H7 (cell line): Measurements from ENCODE around the gene CA7. TPM values are rescaled to one million over a fixed set of nuclear protein-coding genes. Genes with fewer than 3 reads are reported as not detected.
"Not testable (repeated sequence)": the region's sequence is repeated elsewhere in the genome, so short reads cannot be mapped to it uniquely, and the experiment has no call there.

Source experiments
- DNase-seq: peaks from one replicate; pipeline ENCODE4 v3.0.0; 2012
- H3K27me3 ChIP-seq: 2 replicates; pipeline ENCODE4 v1.6.0; 2011; ENCODE audit warnings: mild to moderate bottlenecking, low read length; ENCODE audit not compliant: control insufficient read depth, insufficient read depth
- H3K36me3 ChIP-seq: replicated peaks from 2 replicates; pipeline ENCODE4 v1.5.1; 2011; ENCODE audit warnings: low read length; ENCODE audit not compliant: control insufficient read depth, insufficient read depth
- H3K4me3 ChIP-seq: 2 replicates; pipeline ENCODE4 v1.5.1; 2011; ENCODE audit warnings: low read depth, mild to moderate bottlenecking, control low read depth, low read length, moderate library complexity; ENCODE audit not compliant: insufficient read depth
- total RNA-seq: library from RNA; depleted of rRNA; stranded (reverse); fragments of >200 nt; shearing (Covaris generic); gene quantifications from 2 replicates; pipeline ENCODE4 v1.2.3, GENCODE V29; 2014

CA7 gene
- total RNA-seq, 1 experiment from 2014 or later, result 0.48 TPM

GRCh38 chr16:66890799-66891198 lies 46.6 kb downstream of the CA7 start:
- Histone ChIP-seq H3K27me3 (no peaks in the 10 kb centered on the region), H3K4me3 (no peak overlapping the region), H3K36me3 (peaks cover 7% of the 10 kb centered on the region)
- DNase-seq, result no peak

GRCh38 chr16:66891360-66891759 lies 47.1 kb downstream of the CA7 start:
- H3K36me3 ChIP-seq, result peaks cover 6% of the 10 kb centered on the region
- no peak for DNase-seq
- H3K27me3 ChIP-seq, result no peaks in the 10 kb centered on the region
- H3K4me3 ChIP-seq, result no peak overlapping the region

GRCh38 chr16:66891797-66892196 lies 47.6 kb downstream of the CA7 start:
- Histone ChIP-seq H3K36me3 (peaks cover 2% of the 10 kb centered on the region; the same call in 1 of the 2 replicates), H3K4me3 (no peak overlapping the region), H3K27me3 (no peaks in the 10 kb centered on the region)
- DNase-seq, result no peak

- no peak overlapping the region for H3K4me3 ChIP-seq
- H3K27me3 ChIP-seq, result no peaks in the 10 kb centered on the region
- no peak for DNase-seq
- 0 out of 2 replicates have a peak, but pooled peaks cover 2% of the 10 kb centered on the region for H3K36me3 ChIP-seq
Measured at GRCh38 chr16:66894055-66894454, 49.8 kb downstream of the CA7 start.

GRCh38 chr16:66894948-66895688 lies 50.9 kb downstream of the CA7 start:
- no peak overlapping the region for H3K4me3 ChIP-seq
- peak; percentile 82 for DNase-seq
- H3K27me3 ChIP-seq, result no peaks in the 10 kb centered on the region
- 0 out of 2 replicates have a peak, but pooled peaks cover 2% of the 10 kb centered on the region for H3K36me3 ChIP-seq

- peak; percentile 29 for DNase-seq
- Histone ChIP-seq H3K36me3 (0 out of 2 replicates have a peak, but pooled peaks cover under 1% of the 10 kb centered on the region), H3K27me3 (no peaks in the 10 kb centered on the region), H3K4me3 (no peak overlapping the region)
Measured at GRCh38 chr16:66895689-66895979, 51.4 kb downstream of the CA7 start.

- no peaks in the 10 kb centered on the region for H3K27me3 ChIP-seq
- DNase-seq, result no peak
- no peak overlapping the region for H3K4me3 ChIP-seq
- H3K36me3 ChIP-seq, result no peaks in the 10 kb centered on the region
Measured at GRCh38 chr16:66895999-66896398, 51.8 kb downstream of the CA7 start.

GRCh38 chr16:66896682-66897081 lies 52.5 kb downstream of the CA7 start:
- not testable (repeated sequence) for H3K36me3 ChIP-seq, DNase-seq, H3K27me3 ChIP-seq, H3K4me3 ChIP-seq

GRCh38 chr16:66898207-66898606 lies 54.0 kb downstream of the CA7 start:
- DNase-seq, result no peak
- H3K27me3 ChIP-seq, result no peaks in the 10 kb centered on the region
- no peaks in the 10 kb centered on the region for H3K36me3 ChIP-seq
- H3K4me3 ChIP-seq, result no peak overlapping the region

GRCh38 chr16:66898933-66899309 lies 54.7 kb downstream of the CA7 start:
- Histone ChIP-seq H3K4me3 (no peak overlapping the region), H3K27me3 (no peaks in the 10 kb centered on the region), H3K36me3 (no peaks in the 10 kb centered on the region)
- DNase-seq, result no peak

GRCh38 chr16:66899310-66899944 lies 55.2 kb downstream of the CA7 start:
- H3K27me3 ChIP-seq, result no peaks in the 10 kb centered on the region; the same call in 1 of the 2 replicates
- DNase-seq, result peak; percentile 30
- H3K36me3 ChIP-seq, result no peaks in the 10 kb centered on the region
- no peak overlapping the region for H3K4me3 ChIP-seq

GRCh38 chr16:66899945-66900710 lies 55.9 kb downstream of the CA7 start:
- no peak overlapping the region for H3K4me3 ChIP-seq
- no peaks in the 10 kb centered on the region; the same call in 1 of the 2 replicates for H3K27me3 ChIP-seq
- DNase-seq, result peak; percentile 83
- H3K36me3 ChIP-seq, result no peaks in the 10 kb centered on the region

GRCh38 chr16:66900721-66901441 lies 56.7 kb downstream of the CA7 start:
- Histone ChIP-seq H3K36me3 (no peaks in the 10 kb centered on the region), H3K4me3 (no peak overlapping the region), H3K27me3 (no peaks in the 10 kb centered on the region; the same call in 1 of the 2 replicates)
- peak; percentile 49 for DNase-seq

- Histone ChIP-seq H3K27me3 (no peaks in the 10 kb centered on the region; the same call in 1 of the 2 replicates), H3K4me3 (no peak overlapping the region), H3K36me3 (no peaks in the 10 kb centered on the region)
- DNase-seq, result peak; percentile 31
Measured at GRCh38 chr16:66901626-66902025, 57.4 kb downstream of the CA7 start.
